OCI-LY3 (cell line): Measurements from ENCODE around the gene PPP4R1.
"Not testable (repeated sequence)": the region's sequence is repeated elsewhere in the genome, so short reads cannot be mapped to it uniquely, and the experiment has no call there.

ENCODE experiments used
- CTCF ChIP-seq: fragments of 200-600, 300-600 bp; sonication (generic); IDR thresholded peaks from 2 replicates; pipeline ENCODE4 v1.5.1; 2014; ENCODE audit warnings: antibody characterized with exemption, low read length, low read depth
- EZH2phosphoT487 ChIP-seq: fragments of 200-600 bp; shearing (Covaris generic); IDR thresholded peaks from 2 replicates; pipeline ENCODE4 v1.6.1; 2018; ENCODE audit warnings: antibody characterized with exemption, mixed run types, low read depth

- TF ChIP-seq CTCF, EZH2phosphoT487: not testable (repeated sequence)
Observed at GRCh38 chr18:9607111-9607510, 7.2 kb downstream of the PPP4R1 start.
